ENCODE data around the gene SPECC1. TPM values are rescaled to one million over a fixed set of nuclear protein-coding genes. Genes with fewer than 3 reads are reported as not detected.

The SPECC1 gene
- total and polyA plus RNA-seq, 2 of the 4 experiments (the other 2 are of a cell fraction) = 16.9 to 26.2 TPM

GRCh38 chr17:20254541-20254940 is 245.4 kb downstream of the SPECC1 start:
- intact Hi-C loops (cut with micrococcal nuclease) = loop anchor here (5.0 kb wide), 1 partner anchor 33 kb away; no protein-coding TSS in a partner anchor
- H2BK5ac ChIP-seq (ENCODE audit: low read depth, low read length, poor library complexity, severe bottlenecking) = no peak overlapping the region
- no peak for DNase-seq
- H2BK120ac ChIP-seq (ENCODE audit: low read depth, low read length) = no peak overlapping the region
- H4K5ac ChIP-seq (ENCODE audit: low read depth, low read length) = no peak overlapping the region
- H3K27ac ChIP-seq (ENCODE audit: insufficient read depth, low read length) = no peak overlapping the region
- H4K91ac ChIP-seq (ENCODE audit: insufficient read depth, low read depth, low read length) = no peak overlapping the region
- H2AK9ac ChIP-seq (replicated peaks; ENCODE audit: low read depth, low read length, poor library complexity) = peak overlapping the region; percentile 23
- no peaks in the 10 kb centered on the region for H3K27me3 ChIP-seq (ENCODE audit: control insufficient read depth, insufficient read depth, low read length)
- no peak for ATAC-seq (ENCODE audit: low read depth)
- peak overlapping the region; percentile 35; the same call in 1 of the 2 replicates for H3K4ac ChIP-seq (ENCODE audit: low read depth, low read length)
- H2AFZ ChIP-seq (replicated peaks; ENCODE audit: low read length, poor library complexity) = no peak overlapping the region
- peaks cover 8% of the 10 kb centered on the region for H3K4me1 ChIP-seq (ENCODE audit: control insufficient read depth, insufficient read depth, low read length)
- no peak overlapping the region for H3K18ac ChIP-seq (ENCODE audit: low read depth, low read length)
- no peak overlapping the region for H3K4me2 ChIP-seq (ENCODE audit: low read depth, low read length)
- in situ Hi-C loops (cut with MboI; ENCODE audit: low sequenced_read_pairs) = no loop called here
- ChIA-PET CTCF (no interaction called here), POLR2A (ENCODE audit: unreplicated experiment) (no interaction called here)
- WGBS, 2 experiments (ENCODE audit: extremely low coverage in 2 of 2, insufficient read length in 1 of 2) = 100% methylated on average over 1 of the region's 2 CpGs; no CpG with 5 or more reads in 1 of the 2 experiments
- no TSS peak for BruUV-seq (replicated peaks)
- peaks cover 18% of the 10 kb centered on the region for H3K36me3 ChIP-seq (ENCODE audit: control insufficient read depth, insufficient read depth, low read length)
- peaks cover 5 to 13% of the 10 kb centered on the region in 2 experiments; a peak in 3 of 4 replicates for H3K79me1 ChIP-seq (ENCODE audit: low read depth in 1 of 2, low read length in 2 of 2)
- no peak overlapping the region for H4K8ac ChIP-seq (ENCODE audit: low read depth in 2 of 2, low read length in 2 of 2)
- no peak overlapping the region for H3K56ac ChIP-seq (ENCODE audit: extremely low read depth, insufficient read depth, low read length)
- H2BK20ac ChIP-seq (ENCODE audit: low read depth, low read length) = peak overlapping the region; percentile 77; the same call in 1 of the 2 replicates
- no peak overlapping the region for H3K23ac ChIP-seq (ENCODE audit: low read depth, low read length)
- TF ChIP-seq ELK1 (IDR thresholded peaks at IDR 0.05; ENCODE audit: borderline replicate concordance, low read depth, low read length) (no peak), RAD21 (IDR thresholded peaks at IDR 0.05; ENCODE audit: low read length) (no peak), RFX5 (IDR thresholded peaks at IDR 0.05; ENCODE audit: low read depth, low read length) (no peak), CHD1 (IDR thresholded peaks at IDR 0.05; ENCODE audit: low read depth, low read length) (no peak), SMC3 (IDR thresholded peaks at IDR 0.05; ENCODE audit: low read depth, low read length) (no peak), MAFK (IDR thresholded peaks at IDR 0.05; ENCODE audit: low read depth, low read length) (no peak), MXI1 (IDR thresholded peaks at IDR 0.05; ENCODE audit: borderline replicate concordance, low read depth, low read length) (no peak), BHLHE40 (IDR thresholded peaks at IDR 0.05; ENCODE audit: low read depth, low read length) (no peak), RCOR1 (IDR thresholded peaks at IDR 0.05; ENCODE audit: insufficient replicate concordance, low read length) (no peak), NFE2L2 (IDR thresholded peaks at IDR 0.05; ENCODE audit: low read depth, low read length) (no peak), POLR2A (IDR thresholded peaks at IDR 0.05; ENCODE audit: low read depth, low read length) (no peak), FOS (IDR thresholded peaks at IDR 0.05; ENCODE audit: low read depth, low read length) (no peak)
- TF ChIP-seq, protein P1, sequence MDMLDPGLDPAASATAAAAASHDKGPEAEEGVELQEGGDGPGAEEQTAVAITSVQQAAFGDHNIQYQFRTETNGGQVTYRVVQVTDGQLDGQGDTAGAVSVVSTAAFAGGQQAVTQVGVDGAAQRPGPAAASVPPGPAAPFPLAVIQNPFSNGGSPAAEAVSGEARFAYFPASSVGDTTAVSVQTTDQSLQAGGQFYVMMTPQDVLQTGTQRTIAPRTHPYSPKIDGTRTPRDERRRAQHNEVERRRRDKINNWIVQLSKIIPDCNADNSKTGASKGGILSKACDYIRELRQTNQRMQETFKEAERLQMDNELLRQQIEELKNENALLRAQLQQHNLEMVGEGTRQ (IDR thresholded peaks at IDR 0.05; ENCODE audit: low read depth, low read length) = no peak
- TF ChIP-seq, protein P2, sequence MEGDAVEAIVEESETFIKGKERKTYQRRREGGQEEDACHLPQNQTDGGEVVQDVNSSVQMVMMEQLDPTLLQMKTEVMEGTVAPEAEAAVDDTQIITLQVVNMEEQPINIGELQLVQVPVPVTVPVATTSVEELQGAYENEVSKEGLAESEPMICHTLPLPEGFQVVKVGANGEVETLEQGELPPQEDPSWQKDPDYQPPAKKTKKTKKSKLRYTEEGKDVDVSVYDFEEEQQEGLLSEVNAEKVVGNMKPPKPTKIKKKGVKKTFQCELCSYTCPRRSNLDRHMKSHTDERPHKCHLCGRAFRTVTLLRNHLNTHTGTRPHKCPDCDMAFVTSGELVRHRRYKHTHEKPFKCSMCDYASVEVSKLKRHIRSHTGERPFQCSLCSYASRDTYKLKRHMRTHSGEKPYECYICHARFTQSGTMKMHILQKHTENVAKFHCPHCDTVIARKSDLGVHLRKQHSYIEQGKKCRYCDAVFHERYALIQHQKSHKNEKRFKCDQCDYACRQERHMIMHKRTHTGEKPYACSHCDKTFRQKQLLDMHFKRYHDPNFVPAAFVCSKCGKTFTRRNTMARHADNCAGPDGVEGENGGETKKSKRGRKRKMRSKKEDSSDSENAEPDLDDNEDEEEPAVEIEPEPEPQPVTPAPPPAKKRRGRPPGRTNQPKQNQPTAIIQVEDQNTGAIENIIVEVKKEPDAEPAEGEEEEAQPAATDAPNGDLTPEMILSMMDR (conservative IDR thresholded peaks at IDR 0.05; ENCODE audit: low read depth, low read length) = no peak
- peak overlapping the region; percentile 37; the same call in 1 of the 2 replicates for H2AK5ac ChIP-seq (ENCODE audit: low read depth, low read length)
- peak overlapping the region; percentile 6; the same call in 1 of the 2 replicates for H3K14ac ChIP-seq (replicated peaks; ENCODE audit: low read depth, low read length)
- peaks cover 14% of the 10 kb centered on the region for H3K9me1 ChIP-seq (ENCODE audit: insufficient read depth, low read length)
- no peaks in the 10 kb centered on the region for H4K20me1 ChIP-seq (ENCODE audit: insufficient read depth, low read length)
- no peak overlapping the region for H3K9ac ChIP-seq (ENCODE audit: low read depth, low read length)
- H3K4me3 ChIP-seq (ENCODE audit: insufficient read depth, low read depth, low read length) = no peak overlapping the region
- H2BK15ac ChIP-seq (ENCODE audit: low read depth, low read length) = 0 out of 3 replicates have a peak overlapping the region, but pooled peaks have one; percentile 54
- H3K9me3 ChIP-seq (ENCODE audit: control insufficient read depth, insufficient read depth, low read length) = peaks cover 6% of the 10 kb centered on the region; the same call in 1 of the 2 replicates
- dilution Hi-C loops (cut with HindIII; ENCODE audit: low sequenced_read_pairs, unreplicated experiment) = no loop called here

All from IMR-90 (cell line).